Lower leg skin (tissue), 4 donors: ENCODE results near the gene SEC31A. TPM values are rescaled to one million over a fixed set of nuclear protein-coding genes. Genes with fewer than 3 reads are reported as not detected.

ENCODE experiments used
- DNase-seq, 2 donors: peaks; one replicate each; pipeline ENCODE4 v3.0.0-alpha.2; 2019; ENCODE audit warnings: low spot score in 2 of 2
- H3K4me3 ChIP-seq: fragments of 200-600 bp; sonication (generic); 2 replicates; pipeline ENCODE4 v1.5.1; 2017; ENCODE audit warnings: mild to moderate bottlenecking, low read depth; ENCODE audit not compliant: poor library complexity, severe bottlenecking
- CTCF ChIP-seq, 3 donors: fragments of 450-650 bp; IDR thresholded peaks; one replicate each; pipeline ENCODE4 v1.5.1; 2016; ENCODE audit warnings: antibody characterized with exemption in 3 of 3, mild to moderate bottlenecking in 3 of 3, moderate library complexity in 2 of 3
- POLR2A ChIP-seq, 2 donors: fragments of 450-650 bp; IDR thresholded peaks; one replicate each; pipeline ENCODE4 v1.6.1; 2016 to 2017; ENCODE audit warnings: antibody characterized with exemption in 2 of 2, mild to moderate bottlenecking in 1 of 2, moderate library complexity in 1 of 2
- WGBS, 2 donors: methylation state at CpG; one replicate each; pipeline ENCODE4 v1.1.5; 2018; 5-methylcytosine and 5-hydroxymethylcytosine counted together
- intact Hi-C: fragments of 100-400 bp; cut with DNase I; formaldehyde crosslinking; loops from one replicate; pipeline ENCODE4 v1.15.0; 2023; ENCODE audit warnings: low total_unique reads
- total RNA-seq, 4 donors: library from RNA; depleted of rRNA; stranded (reverse); fragments of >200 nt; gene quantifications; one replicate each; pipeline ENCODE4 v1.1.0, GENCODE V29; 2016

Gene SEC31A
- total RNA-seq, 4 donors from 2014 or later = 100 to 166 (median 118) TPM

DNA sequence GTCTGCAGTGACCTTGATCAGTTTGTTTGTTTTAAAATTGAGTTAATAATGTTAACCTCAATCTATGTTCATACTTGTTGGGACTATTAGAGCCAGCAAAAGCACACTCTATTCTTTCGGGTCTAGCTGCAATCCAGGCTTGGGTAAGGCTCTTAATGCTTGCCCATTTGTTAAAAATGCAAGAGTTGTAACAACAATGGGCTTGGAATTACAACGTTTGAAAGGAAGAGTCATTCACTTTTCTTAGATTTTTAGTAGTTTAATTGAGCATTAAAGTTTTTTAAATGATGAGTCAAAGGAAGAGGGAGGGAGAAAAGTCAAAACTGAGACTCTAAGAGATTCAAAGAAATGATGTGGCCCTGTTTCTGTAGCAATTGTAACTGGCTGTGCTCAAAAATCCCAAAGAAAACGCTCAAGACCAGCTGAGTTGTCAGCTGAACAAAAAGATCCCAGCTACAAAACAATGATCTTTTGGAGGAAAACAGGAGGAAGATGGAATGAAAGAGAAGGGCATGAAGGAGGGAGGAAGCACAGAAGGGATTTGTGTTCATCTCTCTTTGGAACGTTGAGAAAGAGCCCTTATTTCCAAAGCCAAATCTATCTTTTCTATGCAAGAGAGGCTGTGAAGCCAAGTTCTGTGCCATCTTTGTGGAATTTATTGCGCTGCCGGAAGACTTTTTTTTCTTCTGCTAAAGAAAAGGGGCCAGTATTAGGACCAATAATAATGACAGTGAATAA, 97.9 kb downstream of the SEC31A start:
- peak in 1 of 2 donors; percentile 4 for DNase-seq
- 54 to 56% methylated on average over 6 of the region's 6 CpGs for WGBS, 2 donors
- TF ChIP-seq POLR2A (IDR thresholded peaks at IDR 0.05) (no peak), CTCF (IDR thresholded peaks at IDR 0.05) (no peak)
- intact Hi-C loops = no loop called here
- no peak overlapping the region for H3K4me3 ChIP-seq

DNA sequence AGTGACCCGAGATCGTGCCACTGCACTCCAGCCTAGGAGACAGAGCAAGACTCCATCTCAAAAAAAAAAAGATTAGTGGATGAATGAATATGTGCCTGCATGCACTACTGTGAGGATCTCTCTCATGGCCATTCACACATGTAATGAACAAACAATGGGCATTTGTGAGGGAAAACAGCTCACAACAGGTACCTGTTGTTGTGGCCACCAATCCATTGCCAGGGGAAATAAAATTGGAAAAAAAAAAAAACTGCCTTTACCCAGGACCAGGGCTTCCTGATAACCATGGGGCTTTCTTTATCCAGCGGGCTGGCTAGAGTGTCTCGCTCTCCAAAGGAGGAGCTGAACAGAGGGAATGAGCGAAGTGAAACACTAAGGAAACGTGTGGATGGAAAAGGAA, 99.8 kb downstream of the SEC31A start:
- H3K4me3 ChIP-seq = no peak overlapping the region
- TF ChIP-seq POLR2A (IDR thresholded peaks at IDR 0.05) (no peak), CTCF (IDR thresholded peaks at IDR 0.05) (no peak)
- 89 to 95% methylated on average over 6 of the region's 6 CpGs for WGBS, 2 donors
- peak in 1 of 2 donors; percentile 17 for DNase-seq
- intact Hi-C loops = no loop called here

GRCh38 chr4:82790060-82790660, 100.8 kb downstream of the SEC31A start:
- WGBS, 2 donors = 79 to 87% methylated on average over 8 of the region's 8 CpGs
- no peak overlapping the region for H3K4me3 ChIP-seq
- no peak for TF ChIP-seq CTCF (IDR thresholded peaks at IDR 0.05)
- TF ChIP-seq POLR2A (IDR thresholded peaks at IDR 0.05) = no peak
- intact Hi-C loops = no loop called here
- DNase-seq = peak in 1 of 2 donors; percentile 14

GRCh38 chr4:82789025-82789776, 101.8 kb downstream of the SEC31A start:
- TF ChIP-seq CTCF (IDR thresholded peaks at IDR 0.05) (no peak), POLR2A (IDR thresholded peaks at IDR 0.05) (no peak)
- 65 to 85% methylated on average over 7 of the region's 7 CpGs for WGBS, 2 donors
- intact Hi-C loops = no loop called here
- no peak overlapping the region for H3K4me3 ChIP-seq
- no peak for DNase-seq

DNA sequence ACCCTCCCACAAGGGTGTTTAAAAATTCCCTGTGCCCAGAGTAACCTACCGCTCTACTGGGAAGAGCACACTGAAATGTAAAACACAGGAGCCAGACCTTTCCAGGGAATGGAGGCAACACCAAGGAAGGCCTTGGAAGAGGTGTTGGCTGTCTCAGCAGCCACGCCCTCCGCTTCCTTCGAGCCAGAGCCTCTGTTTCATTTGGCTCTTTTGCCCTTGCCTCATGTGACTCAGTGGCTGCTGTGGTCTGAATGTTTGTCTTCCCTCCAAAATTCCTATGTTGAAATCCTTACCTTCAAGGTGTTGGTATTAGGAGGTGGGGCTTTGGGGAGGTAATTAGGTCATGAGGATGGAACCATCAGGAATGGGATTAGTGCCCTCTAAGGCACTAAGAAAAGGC, 103.6 kb downstream of the SEC31A start:
- no peak for DNase-seq
- TF ChIP-seq CTCF (IDR thresholded peaks at IDR 0.05) (no peak), POLR2A (IDR thresholded peaks at IDR 0.05) (no peak)
- H3K4me3 ChIP-seq = no peak overlapping the region
- intact Hi-C loops = no loop called here
- 51 to 68% methylated on average over 4 of the region's 4 CpGs for WGBS, 2 donors
